ENCODE data around the gene IPO8. TPM values are rescaled to one million over a fixed set of nuclear protein-coding genes. Genes with fewer than 3 reads are reported as not detected.

Gene IPO8
- total RNA-seq, 1 donor from 2014 or later = 39.2 TPM

GRCh38 chr12:30580344-30580743 is 115.3 kb downstream of the IPO8 start:
- no peaks in the 10 kb centered on the region for H4K20me1 ChIP-seq (ENCODE audit: insufficient read depth, low read length)
- Mint-ChIP-seq H3K4me1 (ENCODE audit: low read depth, unreplicated experiment) (no peaks in the 10 kb centered on the region), H3K4me3 (ENCODE audit: unreplicated experiment) (no peak overlapping the region), H3K9me3 (ENCODE audit: unreplicated experiment) (peaks cover 2% of the 10 kb centered on the region), H3K27me3 (ENCODE audit: low read depth, unreplicated experiment) (peaks cover 2% of the 10 kb centered on the region), H3K36me3 (ENCODE audit: low read depth, unreplicated experiment) (no peaks in the 10 kb centered on the region), H3K27ac (ENCODE audit: unreplicated experiment) (no peak overlapping the region)
- H3K9me3 ChIP-seq (ENCODE audit: insufficient read depth, low read depth, low read length) = no peaks in the 10 kb centered on the region
- no peaks in the 10 kb centered on the region for H3K36me3 ChIP-seq (ENCODE audit: insufficient read depth, low read length)
- FAIRE-seq (no peak), DNase-seq (ENCODE audit: low read depth) (no peak)
- no peak overlapping the region for H3K4me3 ChIP-seq (ENCODE audit: insufficient read depth, low read depth, low read length)
- H3K4me1 ChIP-seq (ENCODE audit: insufficient read depth, low read length) = no peaks in the 10 kb centered on the region
- no peak overlapping the region for H3K27ac ChIP-seq (ENCODE audit: low read depth, low read length)
- no peak overlapping the region for H3K9ac ChIP-seq (ENCODE audit: low read length)
- no peaks in the 10 kb centered on the region for H3K27me3 ChIP-seq (ENCODE audit: insufficient read depth, low read length)
- TF ChIP-seq EZH2 (IDR thresholded peaks at IDR 0.05; ENCODE audit: insufficient read depth, low read length) (no peak), CTCF (IDR thresholded peaks at IDR 0.05; ENCODE audit: insufficient read depth, low read depth, low read length) (no peak)
- no peak overlapping the region for H3K4me2 ChIP-seq (ENCODE audit: low read length)
- H2AFZ ChIP-seq (ENCODE audit: low read depth, low read length) = no peak overlapping the region
- H3K79me2 ChIP-seq (ENCODE audit: insufficient read depth, low read length) = no peaks in the 10 kb centered on the region

Other genes with a start within 250 kb of the IPO8 start
- 20.2 and 23.1 TPM in 2 replicates for gene CAPRIN2, start 59.1 kb upstream of the IPO8 start, total RNA-seq
- 9.5 and 12.4 TPM in 2 replicates for gene TSPAN11, start 230.9 kb upstream of the IPO8 start, total RNA-seq